Measurements from ENCODE around the gene PIK3CB. TPM values are rescaled to one million over a fixed set of nuclear protein-coding genes. Genes with fewer than 3 reads are reported as not detected.
A peak's percentile ranks its signal among the peaks of the same experiment; 100 is the strongest.
"Not testable (repeated sequence)": the region's sequence is repeated elsewhere in the genome, so short reads cannot be mapped to it uniquely, and the experiment has no call there.

PIK3CB gene
- total RNA-seq, 2 experiments from 2014 or later = 17.4 to 20.5 TPM

DNA sequence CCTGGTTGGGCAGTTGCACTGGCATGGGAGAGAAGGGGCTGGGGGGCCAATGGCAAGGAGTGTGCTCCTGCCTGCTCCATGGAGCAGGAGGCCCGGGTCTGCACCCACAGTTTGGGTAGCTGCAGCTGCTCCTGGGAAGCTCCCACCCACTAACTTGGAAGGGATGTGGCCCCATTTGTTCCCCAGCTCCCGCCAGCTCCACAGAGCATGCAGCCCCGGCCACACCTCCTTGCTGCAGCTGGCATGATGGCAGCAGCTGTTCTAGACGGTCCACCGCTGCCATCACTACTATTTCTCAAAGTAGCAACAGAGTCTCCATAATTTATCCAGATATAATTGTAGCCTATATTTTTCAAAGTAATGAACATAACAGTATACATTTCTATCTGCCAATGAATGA, 65.8 kb downstream of the PIK3CB start:
- peaks cover 30% of the 10 kb centered on the region for H3K36me3 Mint-ChIP-seq
- no peak overlapping the region for H3K4me3 Mint-ChIP-seq
- no peak overlapping the region for H3K27ac Mint-ChIP-seq
- no peak for DNase-seq
- peaks cover 8% of the 10 kb centered on the region for H3K4me1 Mint-ChIP-seq
- H3K9me3 Mint-ChIP-seq = no peaks in the 10 kb centered on the region
- no peaks in the 10 kb centered on the region for H3K27me3 Mint-ChIP-seq

DNA sequence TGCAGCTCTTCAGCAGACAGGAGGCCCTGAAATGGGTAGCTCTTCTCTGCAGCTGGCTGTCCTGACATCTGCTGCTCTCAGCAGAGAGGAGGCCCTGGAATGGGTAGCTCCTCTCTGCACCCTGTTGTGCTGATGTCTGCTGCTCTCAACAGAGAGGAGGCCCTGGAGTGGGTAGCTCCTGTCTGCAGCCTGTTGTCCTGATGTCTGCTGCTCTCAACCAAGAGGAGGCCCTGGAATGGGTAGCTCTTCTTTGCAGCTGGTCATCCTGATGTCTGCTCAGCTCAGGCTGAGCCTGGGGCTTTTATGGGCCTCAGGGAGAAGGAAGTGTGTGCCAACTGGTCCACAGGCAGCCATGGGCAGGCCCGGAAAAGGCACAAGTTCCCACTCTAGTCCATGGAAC, 66.6 kb downstream of the PIK3CB start:
- Mint-ChIP-seq H3K27me3 (no peaks in the 10 kb centered on the region), H3K9me3 (no peaks in the 10 kb centered on the region), H3K36me3 (peaks cover 30% of the 10 kb centered on the region), H3K4me3 (no peak overlapping the region), H3K4me1 (peaks cover 8% of the 10 kb centered on the region), H3K27ac (no peak overlapping the region)
- DNase-seq = no peak

DNA sequence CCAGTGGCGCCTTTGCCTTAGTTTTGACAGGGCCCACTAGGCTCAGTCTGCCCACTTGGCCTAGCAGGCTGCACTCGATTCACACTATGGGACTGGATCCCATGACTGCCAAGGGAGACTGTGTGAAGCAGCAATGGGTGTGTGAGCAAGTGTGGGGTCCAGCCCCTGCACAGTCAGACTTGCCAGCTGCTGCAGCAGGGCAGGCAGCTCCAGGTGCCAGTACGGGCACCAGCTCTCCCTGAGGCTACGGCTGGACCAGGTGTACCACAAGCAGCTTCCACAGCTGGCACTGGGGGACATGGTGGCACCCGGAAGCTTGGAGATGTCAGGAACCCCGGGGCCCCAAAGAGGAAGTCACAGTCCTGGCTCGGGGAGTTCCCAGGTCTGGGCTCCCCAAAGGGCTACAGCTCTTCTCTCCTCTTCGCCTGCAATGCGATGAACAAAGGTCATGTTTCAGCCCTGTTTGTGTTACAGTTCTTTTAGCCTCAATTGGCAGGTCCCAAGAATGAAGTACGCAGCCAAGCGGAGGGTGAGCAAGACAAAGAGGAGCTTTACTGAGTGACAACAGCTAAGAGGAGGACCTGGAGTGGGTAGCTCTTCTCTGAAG, 67.1 kb downstream of the PIK3CB start:
- Mint-ChIP-seq H3K4me3 (no peak overlapping the region), H3K27ac (no peak overlapping the region), H3K4me1 (peaks cover 8% of the 10 kb centered on the region), H3K36me3 (peaks cover 30% of the 10 kb centered on the region), H3K27me3 (no peaks in the 10 kb centered on the region), H3K9me3 (no peaks in the 10 kb centered on the region)
- no peak for DNase-seq

DNA sequence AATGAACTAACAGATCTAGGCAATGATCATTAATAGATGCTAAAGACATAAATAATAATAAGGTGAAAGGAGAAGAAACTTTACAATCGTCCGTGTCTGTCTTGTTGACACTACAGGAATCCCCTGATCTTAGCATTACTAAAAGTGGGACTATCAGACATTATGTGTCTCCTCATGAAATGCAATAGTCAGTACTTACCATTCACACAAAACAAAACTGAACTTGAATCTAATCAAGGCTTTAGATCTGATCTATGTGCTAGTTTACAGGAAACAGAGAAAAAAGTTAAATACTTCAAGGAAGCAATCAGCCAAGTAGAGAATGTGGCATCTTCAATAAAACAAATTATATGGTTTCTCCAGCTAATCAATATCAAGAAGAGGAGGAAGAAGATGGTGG, 73.7 kb downstream of the PIK3CB start:
- Mint-ChIP-seq H3K4me3 (no peak overlapping the region), H3K27ac (no peak overlapping the region), H3K27me3 (no peaks in the 10 kb centered on the region), H3K36me3 (peaks cover 20% of the 10 kb centered on the region), H3K4me1 (peaks cover 10% of the 10 kb centered on the region), H3K9me3 (no peaks in the 10 kb centered on the region)
- DNase-seq = no peak

DNA sequence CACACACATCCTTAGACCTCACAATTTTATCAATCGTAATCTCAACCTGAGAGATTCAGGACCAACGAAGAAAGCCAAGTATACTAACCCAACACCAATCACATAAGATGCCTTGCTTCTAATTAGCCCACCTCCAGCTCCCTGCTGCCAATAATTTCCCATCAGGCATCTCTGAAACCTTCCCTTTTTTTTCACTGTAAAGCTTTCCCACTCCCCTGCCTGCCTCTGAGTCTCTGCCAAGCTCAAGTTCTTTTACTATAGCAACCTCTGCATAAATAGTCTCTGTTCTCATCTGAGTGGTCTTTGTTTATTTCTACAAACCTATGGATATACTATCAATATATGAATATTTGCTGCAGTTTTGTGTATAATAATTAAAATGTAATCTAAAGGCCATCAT, 86.5 kb downstream of the PIK3CB start:
- Mint-ChIP-seq H3K27ac (no peak overlapping the region), H3K36me3 (peaks cover 10% of the 10 kb centered on the region), H3K9me3 (no peaks in the 10 kb centered on the region), H3K4me1 (peaks cover 2% of the 10 kb centered on the region), H3K27me3 (no peaks in the 10 kb centered on the region), H3K4me3 (no peak overlapping the region)
- no peak for DNase-seq

DNA sequence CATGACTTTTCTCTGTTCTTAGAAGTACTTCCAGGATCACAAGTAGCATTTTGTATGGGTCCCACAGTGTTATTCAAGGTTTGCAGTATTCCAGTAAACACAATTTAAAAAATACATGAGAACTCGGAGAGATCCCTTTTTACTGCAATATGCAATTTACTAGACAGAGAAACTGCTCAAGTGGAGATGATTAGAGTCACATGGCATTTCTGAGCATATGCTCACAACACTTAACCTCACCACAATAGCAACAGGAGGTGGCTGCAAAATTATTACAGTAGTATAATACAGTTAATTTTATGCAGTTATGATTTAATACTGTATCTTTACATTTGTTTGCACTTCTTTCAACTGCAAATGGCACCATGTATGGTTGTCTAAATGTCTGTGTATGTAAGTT, 87.5 kb downstream of the PIK3CB start:
- peaks cover 2% of the 10 kb centered on the region for H3K4me1 Mint-ChIP-seq
- H3K27ac Mint-ChIP-seq = no peak overlapping the region
- no peaks in the 10 kb centered on the region for H3K9me3 Mint-ChIP-seq
- DNase-seq = no peak
- no peaks in the 10 kb centered on the region for H3K27me3 Mint-ChIP-seq
- no peak overlapping the region for H3K4me3 Mint-ChIP-seq
- H3K36me3 Mint-ChIP-seq = peaks cover 10% of the 10 kb centered on the region

DNA sequence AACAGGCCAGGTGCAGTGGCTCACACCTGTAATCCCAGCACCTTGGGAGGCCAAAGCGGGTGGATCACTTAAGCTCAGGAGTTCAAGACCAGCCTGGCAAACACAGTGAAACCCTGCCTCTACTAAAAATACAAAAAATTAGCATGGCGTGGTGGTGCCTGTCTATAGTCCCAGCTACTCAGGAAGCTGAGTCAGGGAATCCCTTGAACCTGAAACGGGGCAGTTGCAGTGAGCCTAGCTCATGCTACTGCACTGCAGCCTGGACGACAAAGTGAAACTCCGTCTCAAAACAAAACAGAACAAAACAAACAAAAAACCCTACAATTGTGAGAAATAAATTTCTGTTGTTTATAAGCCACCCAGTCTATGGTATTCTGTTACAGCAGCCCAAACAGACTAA, 94.7 kb downstream of the PIK3CB start:
- no peak overlapping the region for H3K27ac Mint-ChIP-seq
- no peak overlapping the region for H3K4me3 Mint-ChIP-seq
- H3K9me3 Mint-ChIP-seq = no peaks in the 10 kb centered on the region
- peaks cover 11% of the 10 kb centered on the region for H3K36me3 Mint-ChIP-seq
- H3K4me1 Mint-ChIP-seq = peaks cover 2% of the 10 kb centered on the region
- no peaks in the 10 kb centered on the region for H3K27me3 Mint-ChIP-seq
- no peak for DNase-seq

DNA sequence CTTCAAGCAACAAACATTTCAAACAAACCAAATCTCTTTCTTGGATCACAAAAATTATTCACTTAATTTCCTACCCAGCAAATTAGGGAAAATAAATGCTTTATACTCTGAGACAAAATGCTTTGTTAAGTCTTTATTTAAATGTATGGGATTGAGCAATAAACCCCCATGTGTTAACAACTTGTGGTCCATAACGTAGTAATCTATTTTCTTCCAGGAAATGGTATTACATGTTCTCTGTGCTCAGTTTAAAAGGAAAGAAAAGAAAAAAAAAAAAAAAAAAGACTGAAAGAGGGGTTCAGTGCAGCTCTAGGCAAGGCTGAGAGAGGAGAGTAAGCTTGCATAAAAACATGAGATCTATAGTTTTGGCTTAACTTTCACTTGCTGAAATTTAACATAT, 102.3 kb downstream of the PIK3CB start:
- Mint-ChIP-seq H3K4me1 (no peaks in the 10 kb centered on the region), H3K36me3 (peaks cover 7% of the 10 kb centered on the region), H3K9me3 (no peaks in the 10 kb centered on the region), H3K27me3 (no peaks in the 10 kb centered on the region), H3K27ac (no peak overlapping the region), H3K4me3 (no peak overlapping the region)
- DNase-seq = no peak

DNA sequence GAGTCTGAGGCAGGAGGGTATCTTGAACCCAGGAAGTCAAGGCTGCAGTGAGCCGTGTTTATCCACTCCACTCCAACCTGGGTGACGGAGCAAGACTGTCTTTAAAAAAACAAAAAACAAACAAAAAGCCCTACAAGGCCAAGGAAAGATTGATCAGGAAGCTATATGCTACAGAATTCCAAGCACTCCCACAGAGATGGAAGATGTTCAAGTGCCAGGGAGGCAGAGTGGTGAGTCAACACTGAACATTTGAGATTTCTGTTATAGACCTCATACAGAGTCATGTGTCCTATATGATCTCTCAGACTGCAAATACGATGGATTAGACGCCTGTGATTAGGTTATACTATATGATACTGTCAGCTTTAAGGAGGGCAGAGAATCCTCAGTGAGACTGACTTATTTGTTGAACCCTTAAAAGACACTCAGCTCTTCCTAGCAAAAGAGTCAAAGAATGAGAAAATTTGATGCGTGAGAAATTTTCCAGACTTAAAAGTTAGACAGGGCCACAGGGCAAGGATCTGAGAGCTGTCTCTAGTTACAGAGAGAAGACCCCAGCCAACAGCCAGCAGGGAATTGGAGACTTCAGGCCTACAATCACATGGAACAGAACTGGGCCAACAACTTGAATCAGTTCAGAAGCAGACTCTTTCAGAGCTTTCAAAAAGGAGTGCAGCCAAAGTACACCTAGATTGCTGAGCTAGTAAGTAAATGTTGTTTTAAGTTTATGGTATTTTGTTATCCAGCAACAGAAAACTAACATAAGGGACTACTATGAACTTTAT, 107.6 kb downstream of the PIK3CB start:
- H3K4me3 Mint-ChIP-seq = no peak overlapping the region
- H3K27ac Mint-ChIP-seq = no peak overlapping the region
- peaks cover 10% of the 10 kb centered on the region for H3K36me3 Mint-ChIP-seq
- DNase-seq = no peak
- no peaks in the 10 kb centered on the region for H3K9me3 Mint-ChIP-seq
- H3K27me3 Mint-ChIP-seq = no peaks in the 10 kb centered on the region
- H3K4me1 Mint-ChIP-seq = peaks cover 19% of the 10 kb centered on the region

DNA sequence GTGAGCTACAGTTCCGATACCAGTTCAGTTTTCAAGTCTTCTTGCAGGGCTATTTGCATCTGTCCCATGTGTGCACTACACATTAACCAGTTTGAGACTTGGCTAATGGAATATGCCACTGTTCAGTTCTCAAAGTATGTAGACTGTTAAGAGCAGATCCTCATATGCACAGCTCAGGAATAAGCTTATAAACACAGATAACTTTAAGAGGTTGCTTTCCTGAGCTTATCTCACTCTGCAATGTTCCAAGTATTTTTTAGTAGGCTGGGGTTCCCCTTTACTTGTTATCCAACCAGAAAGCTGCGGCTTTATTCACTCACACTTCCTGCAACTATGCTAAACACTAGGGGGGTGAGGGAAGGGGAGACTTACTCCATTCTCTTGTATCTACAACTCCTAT, 108.7 kb downstream of the PIK3CB start:
- not testable (repeated sequence) for H3K4me3 Mint-ChIP-seq, H3K9me3 Mint-ChIP-seq, H3K27me3 Mint-ChIP-seq, DNase-seq
- peaks cover 10% of the 10 kb centered on the region for H3K36me3 Mint-ChIP-seq
- peaks cover 19% of the 10 kb centered on the region for H3K4me1 Mint-ChIP-seq
- peak overlapping the region; percentile 9 for H3K27ac Mint-ChIP-seq

DNA sequence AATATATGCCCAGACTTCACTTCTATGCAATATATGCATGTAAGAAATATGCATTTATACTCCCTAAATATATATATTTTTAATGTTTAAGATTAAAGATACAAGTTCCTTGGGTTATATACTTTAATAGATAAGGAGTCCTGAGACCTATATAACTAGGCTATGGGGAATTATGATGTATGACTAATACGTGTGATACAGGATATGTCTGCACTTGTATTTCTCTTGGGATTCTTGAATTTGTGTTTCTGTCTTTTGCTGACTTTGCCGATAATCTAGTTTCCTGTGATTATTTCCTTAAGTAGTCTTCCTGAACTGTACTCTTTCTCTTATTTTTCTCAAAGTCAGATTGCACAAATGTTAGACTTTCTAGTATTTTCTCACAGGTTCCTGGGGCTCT, 109.6 kb downstream of the PIK3CB start:
- no peaks in the 10 kb centered on the region for H3K27me3 Mint-ChIP-seq
- no peak overlapping the region for H3K4me3 Mint-ChIP-seq
- peaks cover 22% of the 10 kb centered on the region for H3K4me1 Mint-ChIP-seq
- DNase-seq = no peak
- peaks cover 13% of the 10 kb centered on the region for H3K36me3 Mint-ChIP-seq
- no peaks in the 10 kb centered on the region for H3K9me3 Mint-ChIP-seq
- H3K27ac Mint-ChIP-seq = no peak overlapping the region

DNA sequence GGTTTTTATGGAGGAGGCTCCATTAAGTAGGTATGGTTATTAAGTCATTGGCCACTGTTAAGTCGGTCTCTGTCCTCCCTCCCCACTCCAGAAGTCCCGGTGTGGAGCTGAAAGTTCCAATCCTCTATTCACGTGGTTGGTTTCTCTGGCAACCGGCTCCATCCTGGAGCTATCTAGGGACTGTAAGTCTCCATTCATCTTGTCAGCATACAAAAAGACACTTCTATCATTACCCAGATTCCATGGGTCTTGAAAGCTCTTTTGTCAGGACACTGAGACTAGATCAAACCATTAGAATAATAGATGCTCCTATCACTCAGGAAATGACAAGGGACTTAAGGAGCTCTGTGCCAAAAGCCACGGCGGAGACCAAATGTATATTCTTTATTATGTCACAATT, 110.3 kb downstream of the PIK3CB start:
- H3K4me3 Mint-ChIP-seq = no peak overlapping the region
- peaks cover 22% of the 10 kb centered on the region for H3K4me1 Mint-ChIP-seq
- H3K27ac Mint-ChIP-seq = no peak overlapping the region
- H3K36me3 Mint-ChIP-seq = peaks cover 17% of the 10 kb centered on the region
- no peaks in the 10 kb centered on the region for H3K9me3 Mint-ChIP-seq
- H3K27me3 Mint-ChIP-seq = no peaks in the 10 kb centered on the region
- DNase-seq = no peak

DNA sequence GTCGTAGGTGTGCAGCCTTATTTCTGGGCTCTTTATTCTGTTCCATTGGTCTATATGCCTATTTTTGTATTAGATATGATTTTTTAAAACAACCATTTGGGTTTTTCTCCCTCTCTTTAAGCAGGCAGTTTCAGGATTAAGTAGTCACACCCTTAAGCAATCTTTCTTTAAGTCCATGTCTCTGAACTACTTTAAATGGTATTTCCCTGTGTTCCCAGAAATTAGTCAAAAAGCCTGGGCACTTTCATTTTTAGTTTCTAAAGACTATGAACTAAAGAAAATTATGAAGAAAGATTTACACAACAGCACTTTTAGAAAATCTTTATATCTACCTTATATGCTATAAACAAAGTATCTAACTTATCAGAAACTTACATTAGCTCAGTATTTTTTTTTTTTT, 115.9 kb downstream of the PIK3CB start:
- peaks cover 15% of the 10 kb centered on the region for H3K4me1 Mint-ChIP-seq

DNA sequence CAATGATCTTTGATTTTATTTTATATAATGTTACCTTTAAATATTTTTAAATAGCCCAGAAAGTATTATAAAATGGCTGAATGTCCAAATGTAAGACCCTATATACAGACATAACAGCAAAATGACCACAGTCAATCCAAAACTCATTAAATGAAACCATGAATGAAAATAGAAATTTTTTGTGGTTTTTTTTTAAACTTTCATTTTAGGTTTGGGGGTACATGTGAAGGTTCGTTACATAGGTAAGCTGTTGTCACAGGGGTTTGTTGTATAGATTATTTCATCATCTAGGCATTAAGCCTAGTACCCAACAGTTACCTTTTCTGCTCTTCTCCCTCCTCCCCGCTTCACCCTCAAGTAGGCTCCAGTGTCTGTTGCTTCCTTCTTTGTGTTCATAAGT, 117.4 kb downstream of the PIK3CB start:
- Mint-ChIP-seq H3K27ac (peak overlapping the region; percentile 60), H3K9me3 (no peaks in the 10 kb centered on the region), H3K27me3 (no peaks in the 10 kb centered on the region), H3K4me3 (no peak overlapping the region), H3K36me3 (peaks cover 30% of the 10 kb centered on the region), H3K4me1 (peaks cover 13% of the 10 kb centered on the region)
- no peak for DNase-seq

More for the DNA sequence above, 115.9 kb downstream of the PIK3CB start:
- Mint-ChIP-seq H3K27me3 (no peaks in the 10 kb centered on the region), H3K9me3 (no peaks in the 10 kb centered on the region), H3K27ac (no peak overlapping the region), H3K36me3 (peaks cover 27% of the 10 kb centered on the region), H3K4me3 (no peak overlapping the region)
- no peak for DNase-seq

DNA sequence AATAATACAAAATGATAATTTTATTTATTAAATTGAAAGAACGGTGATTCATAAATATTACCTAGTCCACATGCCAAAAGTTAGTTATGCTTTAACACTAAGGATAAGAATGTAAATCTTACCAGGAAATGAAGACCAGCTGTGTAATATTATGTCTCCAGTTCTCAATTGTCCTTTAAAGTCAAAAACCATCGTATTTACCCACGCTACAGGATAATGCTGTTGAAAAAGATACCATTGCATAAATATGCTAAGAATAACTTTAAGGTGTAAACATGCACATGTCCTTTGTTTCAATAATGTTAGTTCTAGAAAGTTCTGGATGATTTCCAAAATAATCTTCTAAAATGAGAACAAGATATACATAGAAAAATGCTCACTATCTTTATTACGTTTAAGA, 122.6 kb downstream of the PIK3CB start:
- H3K9me3 Mint-ChIP-seq = no peaks in the 10 kb centered on the region
- peaks cover 8% of the 10 kb centered on the region for H3K36me3 Mint-ChIP-seq
- H3K4me1 Mint-ChIP-seq = no peaks in the 10 kb centered on the region
- H3K27ac Mint-ChIP-seq = no peak overlapping the region
- H3K27me3 Mint-ChIP-seq = no peaks in the 10 kb centered on the region
- H3K4me3 Mint-ChIP-seq = no peak overlapping the region
- no peak for DNase-seq

DNA sequence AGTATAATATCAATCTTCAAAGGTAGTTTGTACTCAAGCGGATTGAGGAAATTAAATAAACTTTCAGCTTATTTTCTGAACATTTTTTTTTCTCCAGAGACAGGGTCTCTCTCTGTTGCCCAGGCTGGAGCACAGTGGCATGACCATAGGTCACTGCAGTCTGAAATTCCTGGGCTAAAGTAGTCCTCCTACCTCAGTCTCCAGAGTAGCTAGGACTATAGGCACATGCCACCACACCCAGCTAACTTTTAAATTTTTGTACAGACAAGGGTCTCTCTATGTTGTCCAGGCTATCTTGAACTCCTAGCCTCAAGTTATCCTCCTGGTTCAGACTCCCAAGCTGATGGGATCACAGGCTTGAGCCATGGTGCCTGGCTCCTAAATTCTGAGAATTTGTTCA, 129.1 kb downstream of the PIK3CB start:
- no peaks in the 10 kb centered on the region for H3K27me3 Mint-ChIP-seq
- H3K27ac Mint-ChIP-seq = no peak overlapping the region
- H3K9me3 Mint-ChIP-seq = no peaks in the 10 kb centered on the region
- no peak overlapping the region for H3K4me3 Mint-ChIP-seq
- peaks cover 7% of the 10 kb centered on the region for H3K36me3 Mint-ChIP-seq
- no peak for DNase-seq
- H3K4me1 Mint-ChIP-seq = no peaks in the 10 kb centered on the region

Data from activated naive CD8-positive, alpha-beta T cell treated with anti-CD3 and anti-CD28 coated beads for 36 hours (primary cell).